Upper lobe of right lung (tissue), 1 donor: ENCODE measurements around the gene TARS1. TPM values are rescaled to one million over a fixed set of nuclear protein-coding genes. Genes with fewer than 3 reads are reported as not detected.

Experiments used
- ATAC-seq: fragments of 200-7000 bp; cut with Tn5 transposase; one replicate; pipeline ENCODE4 v1.9.1; 2020; ENCODE audit warnings: mild to moderate bottlenecking, moderate library complexity
- DNase-seq: peaks from one replicate; pipeline ENCODE4 v3.0.0-alpha.2; 2020
- H3K27ac ChIP-seq: fragments of 200-600 bp; one replicate; pipeline ENCODE4 v1.8.0; 2022
- H3K27me3 ChIP-seq: fragments of 200-600 bp; one replicate; pipeline ENCODE4 v1.8.0; 2022; ENCODE audit warnings: mild to moderate bottlenecking
- H3K36me3 ChIP-seq: fragments of 200-600 bp; one replicate; pipeline ENCODE4 v1.8.0; 2022
- H3K4me1 ChIP-seq: fragments of 200-600 bp; one replicate; pipeline ENCODE4 v1.8.0; 2022
- H3K4me3 ChIP-seq: fragments of 200-600 bp; one replicate; pipeline ENCODE4 v1.8.0; 2022; ENCODE audit warnings: mild to moderate bottlenecking
- H3K9me3 ChIP-seq: fragments of 200-600 bp; one replicate; pipeline ENCODE4 v1.8.0; 2022
- CTCF ChIP-seq: fragments of 200-600 bp; IDR thresholded peaks from one replicate; pipeline ENCODE4 v1.8.0; 2022; ENCODE audit warnings: antibody characterized with exemption
- intact Hi-C: fragments of 100-400 bp; cut with DNase I; formaldehyde crosslinking; loops from one replicate; pipeline ENCODE4 v1.11.0; 2022
- total RNA-seq: library from RNA; stranded (reverse); fragmentation: NEBNext Ultra II Directional; extraction: Animal tissue kit (Norgen Biotek cat#: 25700); gene quantifications from one replicate; pipeline ENCODE4 v1.2.1, GENCODE V29; 2021
- donor health status: DM: no; HTN: yes; CAD: no; lungs with severe emphysema.

Gene TARS1
- total RNA-seq, 1 donor from 2014 or later: 92.5 TPM

DNA sequence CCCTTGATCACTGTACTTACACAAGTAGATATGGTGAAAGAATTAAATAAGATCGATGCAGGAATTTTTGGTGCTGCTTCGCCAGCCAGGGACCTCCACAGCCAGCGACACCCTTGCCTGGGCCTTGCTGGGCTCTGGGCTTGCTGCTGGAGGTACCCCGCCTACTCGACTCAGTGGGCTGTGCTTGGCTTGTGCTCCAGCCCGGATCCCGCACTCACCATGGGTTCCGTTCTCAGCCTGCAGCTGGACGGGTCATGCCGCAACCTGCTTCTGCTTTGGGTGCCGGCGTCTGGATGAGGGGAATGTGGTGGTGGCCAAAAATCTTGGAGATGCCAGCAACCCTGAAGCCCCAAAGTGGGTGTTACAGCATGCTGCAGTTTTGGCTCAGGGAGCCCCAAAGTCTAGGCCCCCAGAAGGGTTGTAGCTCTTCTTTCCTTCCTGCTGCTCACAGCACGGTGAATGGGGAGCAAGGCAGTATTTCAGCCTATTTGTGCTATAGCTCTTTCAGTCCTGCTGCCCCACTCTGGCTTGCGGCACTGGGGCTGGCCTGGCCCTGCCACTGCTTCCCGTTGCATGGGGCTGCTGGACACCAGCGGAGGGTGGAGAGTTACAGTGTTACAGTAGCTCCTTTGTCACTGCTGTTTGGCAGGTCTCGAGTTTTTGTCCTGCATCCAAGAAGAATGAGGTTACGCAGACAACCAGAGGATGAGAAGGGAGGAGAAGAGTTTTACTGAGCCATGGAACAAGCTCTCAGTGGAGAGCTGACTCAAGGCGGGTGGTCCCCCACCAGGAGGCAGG is 48.0 kb downstream of the TARS1 start:
- no peak for ATAC-seq
- intact Hi-C loops: no loop called here
- Histone ChIP-seq H3K27me3 (no peaks in the 10 kb centered on the region), H3K4me3 (no peak overlapping the region), H3K27ac (no peak overlapping the region), H3K9me3 (no peaks in the 10 kb centered on the region), H3K36me3 (no peaks in the 10 kb centered on the region), H3K4me1 (no peaks in the 10 kb centered on the region)
- TF ChIP-seq CTCF: no peak
- no peak for DNase-seq

DNA sequence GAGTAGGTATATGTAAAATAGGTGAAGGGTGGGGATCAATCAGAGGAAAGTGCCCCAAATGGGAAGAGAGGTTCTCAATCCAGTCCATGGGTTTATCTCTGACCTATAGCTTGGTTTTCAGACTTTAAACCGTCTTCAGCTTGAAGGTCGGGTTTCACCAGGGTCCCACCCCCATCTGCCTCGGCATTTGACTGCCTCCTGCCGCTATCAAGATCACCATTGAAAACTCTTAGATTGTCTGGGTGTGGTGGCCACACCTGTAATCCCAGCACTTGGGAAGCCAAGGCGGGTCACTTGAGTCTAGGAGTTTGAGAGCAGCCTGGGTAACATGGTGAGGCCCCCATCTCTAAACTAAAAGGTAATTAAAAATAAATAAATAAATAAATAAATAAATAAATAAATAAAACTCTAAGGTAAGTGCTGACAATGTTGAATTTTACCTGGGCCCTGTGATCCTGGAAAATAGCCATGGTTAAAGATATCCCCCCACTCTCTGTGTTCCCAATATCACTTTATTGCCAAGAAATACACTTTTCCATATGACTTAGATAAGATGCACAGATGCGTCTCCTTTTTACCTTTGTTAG is 48.8 kb downstream of the TARS1 start:
- no peaks in the 10 kb centered on the region for H3K36me3 ChIP-seq
- no peaks in the 10 kb centered on the region for H3K4me1 ChIP-seq
- DNase-seq (no peak), ATAC-seq (no peak)
- no peak overlapping the region for H3K27ac ChIP-seq
- no peak overlapping the region for H3K4me3 ChIP-seq
- H3K9me3 ChIP-seq: no peaks in the 10 kb centered on the region
- TF ChIP-seq CTCF: no peak
- intact Hi-C loops: no loop called here
- no peaks in the 10 kb centered on the region for H3K27me3 ChIP-seq

GRCh38 chr5:33490071-33490665 is 49.4 kb downstream of the TARS1 start:
- H3K4me1 ChIP-seq: no peaks in the 10 kb centered on the region
- H3K27me3 ChIP-seq: no peaks in the 10 kb centered on the region
- H3K4me3 ChIP-seq: no peak overlapping the region
- ATAC-seq (no peak), DNase-seq (no peak)
- H3K27ac ChIP-seq: no peak overlapping the region
- TF ChIP-seq CTCF: no peak
- H3K36me3 ChIP-seq: no peaks in the 10 kb centered on the region
- intact Hi-C loops: no loop called here
- no peaks in the 10 kb centered on the region for H3K9me3 ChIP-seq

DNA sequence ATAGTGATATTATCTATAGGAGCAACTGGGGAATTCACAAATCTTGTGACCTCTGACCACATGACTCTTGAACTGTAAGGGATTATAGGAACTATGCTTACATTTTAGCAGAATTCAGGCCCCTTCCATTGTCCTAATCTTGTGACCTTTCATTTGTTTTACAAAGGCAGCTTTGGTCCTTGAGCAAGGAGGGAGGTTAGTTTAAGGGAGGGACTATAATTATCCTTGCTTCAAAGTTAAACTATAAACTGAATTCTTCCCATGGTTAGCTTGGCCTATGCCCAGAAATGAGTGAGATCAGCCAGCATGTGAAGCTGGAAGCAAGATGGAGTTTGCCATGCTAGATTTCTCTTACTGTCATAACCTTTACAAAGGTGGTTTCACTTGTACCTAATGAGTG is 51.2 kb downstream of the TARS1 start:
- H3K9me3 ChIP-seq: no peaks in the 10 kb centered on the region
- no peaks in the 10 kb centered on the region for H3K27me3 ChIP-seq
- no peak for TF ChIP-seq CTCF
- ATAC-seq (no peak), DNase-seq (no peak)
- intact Hi-C loops: no loop called here
- no peak overlapping the region for H3K4me3 ChIP-seq
- no peaks in the 10 kb centered on the region for H3K36me3 ChIP-seq
- no peaks in the 10 kb centered on the region for H3K4me1 ChIP-seq
- no peak overlapping the region for H3K27ac ChIP-seq

- Histone ChIP-seq H3K27ac (no peak overlapping the region), H3K9me3 (no peaks in the 10 kb centered on the region), H3K4me3 (no peak overlapping the region), H3K4me1 (no peaks in the 10 kb centered on the region), H3K27me3 (no peaks in the 10 kb centered on the region), H3K36me3 (no peaks in the 10 kb centered on the region)
- intact Hi-C loops: no loop called here
- TF ChIP-seq CTCF: no peak
- no peak for ATAC-seq
- no peak for DNase-seq
Measured at GRCh38 chr5:33494466-33494865, 53.7 kb downstream of the TARS1 start.
